H9 (cell line): ENCODE data around the gene DOCK1. TPM values are rescaled to one million over a fixed set of nuclear protein-coding genes. Genes with fewer than 3 reads are reported as not detected.

Experiments
- DNase-seq: peaks from one replicate; pipeline ENCODE4 v3.0.0-alpha.2; 2017
- H2AFZ ChIP-seq: one replicate; pipeline ENCODE4 v1.6.1; 2013; ENCODE audit warnings: mild to moderate bottlenecking, low read length, control low read depth, moderate library complexity
- H2AK5ac ChIP-seq: 2 replicates; pipeline ENCODE4 v1.6.1; 2013; ENCODE audit warnings: low read length, control low read depth, mixed read lengths; ENCODE audit not compliant: insufficient read length
- H2BK120ac ChIP-seq: one replicate; pipeline ENCODE4 v1.6.1; 2013; ENCODE audit warnings: low read depth, mild to moderate bottlenecking, low read length, control low read depth, inconsistent platforms; ENCODE audit not compliant: poor library complexity, severe bottlenecking
- H2BK12ac ChIP-seq: 2 replicates; pipeline ENCODE4 v1.6.1; 2013; ENCODE audit warnings: low read length, control low read depth, mixed read lengths, low read depth; ENCODE audit not compliant: insufficient read length
- H2BK15ac ChIP-seq: 2 replicates; pipeline ENCODE4 v1.6.1; 2013; ENCODE audit warnings: low read depth, low read length, control low read depth
- H2BK20ac ChIP-seq: one replicate; pipeline ENCODE4 v1.6.1; 2013; ENCODE audit warnings: low read depth, mild to moderate bottlenecking, low read length, control low read depth, inconsistent platforms; ENCODE audit not compliant: poor library complexity, severe bottlenecking
- H2BK5ac ChIP-seq: 2 replicates; pipeline ENCODE4 v1.6.1; 2013; ENCODE audit warnings: low read length, control low read depth, mixed read lengths; ENCODE audit not compliant: insufficient read length
- H3K14ac ChIP-seq: 2 replicates; pipeline ENCODE4 v1.6.1; 2013; ENCODE audit warnings: low read length, control low read depth; ENCODE audit not compliant: insufficient read depth
- H3K18ac ChIP-seq: 2 replicates; pipeline ENCODE4 v1.6.1; 2013; ENCODE audit warnings: low read depth, mild to moderate bottlenecking, mixed read lengths, low read length, control low read depth; ENCODE audit not compliant: insufficient read length
- H3K23ac ChIP-seq: 2 replicates; pipeline ENCODE4 v1.6.1; 2013; ENCODE audit warnings: low read length, control low read depth, mixed read lengths, low read depth; ENCODE audit not compliant: insufficient read length
- H3K23me2 ChIP-seq: 2 replicates; pipeline ENCODE4 v1.6.1; 2013; ENCODE audit warnings: low read depth, mild to moderate bottlenecking, mixed read lengths, low read length, control low read depth; ENCODE audit not compliant: insufficient read length, poor library complexity, severe bottlenecking
- H3K27ac ChIP-seq: 2 replicates; pipeline ENCODE4 v1.5.1; 2013; ENCODE audit warnings: low read length, control low read depth, mixed read lengths, low read depth; ENCODE audit not compliant: insufficient read length
- H3K27me3 ChIP-seq: 2 replicates; pipeline ENCODE4 v1.6.1; 2013; ENCODE audit warnings: low read length, control low read depth, inconsistent platforms; ENCODE audit not compliant: insufficient read depth
- H3K4ac ChIP-seq: 2 replicates; pipeline ENCODE4 v1.6.1; 2013; ENCODE audit warnings: low read depth, mild to moderate bottlenecking, control low read depth, inconsistent platforms, low read length, moderate library complexity
- H3K4me1 ChIP-seq: 2 replicates; pipeline ENCODE4 v1.6.1; 2013; ENCODE audit warnings: low read length, control low read depth, inconsistent platforms; ENCODE audit not compliant: insufficient read depth
- H3K4me2 ChIP-seq: 2 replicates; pipeline ENCODE4 v1.6.1; 2013; ENCODE audit warnings: low read length, control low read depth, mixed read lengths; ENCODE audit not compliant: insufficient read length, insufficient read depth
- H3K56ac ChIP-seq: 2 replicates; pipeline ENCODE4 v1.6.1; 2013; ENCODE audit warnings: low read depth, mild to moderate bottlenecking, mixed read lengths, low read length, control low read depth; ENCODE audit not compliant: insufficient read length
- H3K79me1 ChIP-seq: 2 replicates; pipeline ENCODE4 v1.6.1; 2013; ENCODE audit warnings: low read depth, mild to moderate bottlenecking, moderate library complexity, low read length, control low read depth, inconsistent platforms; ENCODE audit not compliant: insufficient read depth, poor library complexity, severe bottlenecking
- H3K79me2 ChIP-seq: 2 replicates; pipeline ENCODE4 v1.6.1; 2013; ENCODE audit warnings: low read length, control low read depth, inconsistent platforms; ENCODE audit not compliant: insufficient read depth
- H3K9ac ChIP-seq: 2 replicates; pipeline ENCODE4 v1.6.1; 2013; ENCODE audit warnings: low read length, control low read depth, mixed read lengths; ENCODE audit not compliant: insufficient read length; ENCODE audit errors: extremely low read depth
- H3K9me3 ChIP-seq: one replicate; pipeline ENCODE4 v1.6.1; 2013; ENCODE audit warnings: low read depth, low read length, inconsistent platforms; ENCODE audit not compliant: control insufficient read depth
- H3T11ph ChIP-seq: one replicate; pipeline ENCODE4 v1.6.1; 2013; ENCODE audit warnings: mild to moderate bottlenecking, low read length, control low read depth, inconsistent platforms
- H4K20me1 ChIP-seq: one replicate; pipeline ENCODE4 v1.6.1; 2013; ENCODE audit not compliant: control insufficient read depth, insufficient read length, insufficient read depth
- H4K5ac ChIP-seq: 2 replicates; pipeline ENCODE4 v1.6.1; 2013; ENCODE audit warnings: low read depth, mild to moderate bottlenecking, mixed read lengths, low read length, control low read depth; ENCODE audit not compliant: insufficient read length
- H4K8ac ChIP-seq: replicated peaks from 2 replicates; pipeline ENCODE4 v1.6.1; 2013; ENCODE audit warnings: low read length, control low read depth, mixed read lengths, low read depth; ENCODE audit not compliant: insufficient read length
- H4K91ac ChIP-seq: 2 replicates; pipeline ENCODE4 v1.6.1; 2013; ENCODE audit warnings: low read depth, mild to moderate bottlenecking, moderate library complexity, mixed read lengths, low read length, control low read depth; ENCODE audit not compliant: insufficient read length
- H3K27ac Mint-ChIP-seq, 3 experiments: 2 replicates in 2 of 3; 3 replicates in 1 of 3; pipeline ENCODE4 v1.8.0; 2020 to 2021; ENCODE audit warnings: mixed read lengths in 3 of 3, mild to moderate bottlenecking in 1 of 3, moderate library complexity in 1 of 3
- H3K27me3 Mint-ChIP-seq: 2 replicates; pipeline ENCODE4 v1.8.0; 2021; ENCODE audit warnings: low read depth, mild to moderate bottlenecking, moderate library complexity, mixed read lengths
- H3K36me3 Mint-ChIP-seq, 3 experiments: 2 replicates in 2 of 3; 3 replicates in 1 of 3; pipeline ENCODE4 v1.8.0; 2020 to 2021; ENCODE audit warnings: low read depth in 3 of 3, mixed read lengths in 3 of 3; ENCODE audit not compliant: insufficient read depth in 1 of 3
- H3K4me1 Mint-ChIP-seq, 2 experiments: 2 replicates each; pipeline ENCODE4 v1.8.0; 2020; ENCODE audit warnings: mixed read lengths in 2 of 2
- H3K4me3 Mint-ChIP-seq, 2 experiments: 2 replicates in 1 of 2; 3 replicates in 1 of 2; pipeline ENCODE4 v1.8.0; 2020 to 2021; ENCODE audit warnings: mild to moderate bottlenecking in 2 of 2, mixed read lengths in 2 of 2, moderate library complexity in 1 of 2
- H3K9me3 Mint-ChIP-seq, 2 experiments: 2 replicates in 1 of 2; 3 replicates in 1 of 2; pipeline ENCODE4 v1.8.0; 2020; ENCODE audit warnings: mild to moderate bottlenecking in 2 of 2, mixed read lengths in 2 of 2, moderate library complexity in 1 of 2
- WGBS: extraction: QIAGEN DNeasy Blood & Tissue Kit; methylation state at CpG from one replicate; pipeline ENCODE4 v1.1.7; 2013; ENCODE audit warnings: missing lambda C conversion rate, low lambda C conversion rate, mixed read lengths; ENCODE audit not compliant: insufficient read length; ENCODE audit errors: extremely low coverage; 5-methylcytosine and 5-hydroxymethylcytosine counted together
- total RNA-seq: library from RNA; stranded (reverse); gene quantifications from 2 replicates; pipeline ENCODE4 v1.2.1, GENCODE V29; 2021
- TF ChIP-seq, protein P1 (sequence below): fragments of 200-600 bp; sonication (generic); conservative IDR thresholded peaks from 3 replicates; pipeline ENCODE4 v1.8.0; 2021; ENCODE audit warnings: antibody characterized with exemption, mild to moderate bottlenecking

Gene DOCK1
- total RNA-seq, 1 experiment from 2014 or later = 57.0 TPM

DNA sequence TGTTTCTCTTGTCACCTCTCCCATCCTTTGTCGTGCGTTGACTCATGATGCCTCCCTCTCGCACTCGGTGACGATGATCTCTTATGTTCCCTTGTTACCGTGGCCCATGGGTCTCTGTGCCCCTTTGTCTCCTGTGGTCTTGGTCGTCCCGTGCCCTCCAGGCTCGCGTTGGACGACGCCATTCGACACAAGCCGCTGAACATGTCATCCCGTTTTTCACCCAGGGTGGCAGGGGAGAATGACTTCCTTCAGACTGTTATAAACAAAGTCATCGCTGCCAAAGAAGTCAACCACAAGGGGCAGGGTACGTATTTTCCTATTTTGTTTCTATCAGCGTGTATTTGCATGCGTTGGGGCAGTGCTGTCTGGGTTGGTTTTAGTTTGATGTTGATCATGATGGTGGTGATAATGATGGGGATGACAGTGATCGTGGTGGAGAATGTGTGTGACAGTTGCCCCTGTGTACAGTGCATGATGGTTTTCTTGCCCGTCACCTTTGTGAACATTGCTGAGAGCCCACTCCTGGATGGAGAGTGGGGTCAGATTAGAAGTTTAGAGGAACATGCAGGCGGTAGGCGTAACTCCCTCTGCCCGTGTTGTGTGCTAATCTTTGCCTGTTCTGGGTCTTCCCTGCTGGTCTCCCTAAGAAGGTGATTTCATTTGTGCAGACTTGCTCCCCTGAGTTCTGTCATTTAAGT, 107.0 kb downstream of the DOCK1 start:
- no peak overlapping the region for H3T11ph ChIP-seq
- no CpG with 5 or more reads among the region's 24 CpGs for WGBS
- no peak overlapping the region for H3K9ac ChIP-seq
- no peak overlapping the region for H3K14ac ChIP-seq
- no peak overlapping the region for H3K4me2 ChIP-seq
- H3K4ac ChIP-seq = no peak overlapping the region
- H3K9me3 Mint-ChIP-seq = no peaks in the 10 kb centered on the region
- no peak overlapping the region for H2BK15ac ChIP-seq
- H2AK5ac ChIP-seq = no peak overlapping the region
- H3K9me3 ChIP-seq = no peaks in the 10 kb centered on the region
- H2AFZ ChIP-seq = no peak overlapping the region
- H3K23me2 ChIP-seq = no peaks in the 10 kb centered on the region
- H3K4me3 Mint-ChIP-seq = no peak overlapping the region
- H3K27me3 ChIP-seq = no peaks in the 10 kb centered on the region
- no peaks in the 10 kb centered on the region for H3K4me1 ChIP-seq
- no peaks in the 10 kb centered on the region for H3K79me1 ChIP-seq
- no peak overlapping the region for H4K8ac ChIP-seq
- peaks cover 9 to 10% of the 10 kb centered on the region in 2 experiments for H3K4me1 Mint-ChIP-seq
- H4K20me1 ChIP-seq = no peaks in the 10 kb centered on the region
- H4K91ac ChIP-seq = no peak overlapping the region
- no peak overlapping the region for H3K18ac ChIP-seq
- no peaks in the 10 kb centered on the region; the same call in 1 of the 2 replicates for H3K79me2 ChIP-seq
- H3K23ac ChIP-seq = no peak overlapping the region
- no peak overlapping the region for H3K27ac ChIP-seq
- no peak overlapping the region for H4K5ac ChIP-seq
- no peak overlapping the region for H2BK5ac ChIP-seq
- no peak overlapping the region for H2BK20ac ChIP-seq
- peak overlapping the region in 1 of 3 experiments; percentile 39; a peak in 1 of 7 replicates for H3K27ac Mint-ChIP-seq
- TF ChIP-seq, protein P1, sequence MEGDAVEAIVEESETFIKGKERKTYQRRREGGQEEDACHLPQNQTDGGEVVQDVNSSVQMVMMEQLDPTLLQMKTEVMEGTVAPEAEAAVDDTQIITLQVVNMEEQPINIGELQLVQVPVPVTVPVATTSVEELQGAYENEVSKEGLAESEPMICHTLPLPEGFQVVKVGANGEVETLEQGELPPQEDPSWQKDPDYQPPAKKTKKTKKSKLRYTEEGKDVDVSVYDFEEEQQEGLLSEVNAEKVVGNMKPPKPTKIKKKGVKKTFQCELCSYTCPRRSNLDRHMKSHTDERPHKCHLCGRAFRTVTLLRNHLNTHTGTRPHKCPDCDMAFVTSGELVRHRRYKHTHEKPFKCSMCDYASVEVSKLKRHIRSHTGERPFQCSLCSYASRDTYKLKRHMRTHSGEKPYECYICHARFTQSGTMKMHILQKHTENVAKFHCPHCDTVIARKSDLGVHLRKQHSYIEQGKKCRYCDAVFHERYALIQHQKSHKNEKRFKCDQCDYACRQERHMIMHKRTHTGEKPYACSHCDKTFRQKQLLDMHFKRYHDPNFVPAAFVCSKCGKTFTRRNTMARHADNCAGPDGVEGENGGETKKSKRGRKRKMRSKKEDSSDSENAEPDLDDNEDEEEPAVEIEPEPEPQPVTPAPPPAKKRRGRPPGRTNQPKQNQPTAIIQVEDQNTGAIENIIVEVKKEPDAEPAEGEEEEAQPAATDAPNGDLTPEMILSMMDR = no peak
- no peak for DNase-seq
- H3K27me3 Mint-ChIP-seq = no peaks in the 10 kb centered on the region
- peaks cover 5 to 43% (median 16%) of the 10 kb centered on the region in 3 experiments; a peak in 6 of 7 replicates for H3K36me3 Mint-ChIP-seq
- H3K56ac ChIP-seq = no peak overlapping the region
- H2BK120ac ChIP-seq = no peak overlapping the region
- H2BK12ac ChIP-seq = no peak overlapping the region
